Pulmonary artery endothelial cell (primary cell): ENCODE data around the gene TRPM5. TPM values are rescaled to one million over a fixed set of nuclear protein-coding genes. Genes with fewer than 3 reads are reported as not detected.

Source experiments
- DNase-seq: peaks from one replicate; pipeline ENCODE4 v3.0.0-alpha.2; 2011; ENCODE audit warnings: low read depth, low spot score
- total RNA-seq: library from RNA; depleted of rRNA; stranded (reverse); fragments of >200 nt; gene quantifications from 2 replicates; pipeline ENCODE4 v1.2.3, GENCODE V29; 2014

TRPM5 gene
- total RNA-seq, 1 donor from 2014 or later = not detected

DNA sequence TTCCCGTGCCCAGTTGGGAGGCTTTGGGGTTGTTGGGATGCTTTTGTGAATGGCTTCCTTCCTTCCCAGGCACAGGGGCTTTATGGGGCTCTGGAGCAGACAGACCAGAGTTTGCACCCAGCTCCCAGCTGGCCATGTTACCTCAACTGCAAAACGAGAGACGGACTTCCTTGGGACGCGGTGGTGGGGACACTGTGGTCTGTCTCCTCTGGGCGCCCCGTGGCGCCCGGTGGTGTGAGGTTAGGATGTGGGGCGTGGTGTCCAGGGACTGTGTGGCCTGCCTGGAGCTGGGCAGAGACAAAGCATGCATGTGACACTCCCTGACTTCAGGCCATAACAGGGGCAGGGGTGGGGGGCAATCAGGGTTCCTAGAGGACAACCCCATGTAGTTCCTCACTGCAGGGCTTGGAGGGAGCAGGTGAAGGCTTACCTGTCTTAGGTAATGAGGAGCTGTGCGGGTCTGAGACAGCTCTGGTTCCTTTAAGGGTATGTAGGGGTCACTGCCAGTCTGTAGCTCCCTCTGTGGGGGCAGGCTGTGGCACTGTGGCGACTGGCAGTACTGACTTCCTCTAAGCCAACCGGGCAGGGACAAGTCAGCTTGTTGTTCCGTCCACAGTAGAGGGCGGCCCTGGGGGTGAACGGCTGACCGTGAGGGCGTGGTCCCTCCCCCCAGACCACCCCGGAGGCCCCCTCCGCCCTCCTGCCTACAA is 14.9 kb upstream of the TRPM5 start:
- DNase-seq = no peak

- no peak for DNase-seq
Measured at GRCh38 chr11:2458321-2458720, 14.0 kb upstream of the TRPM5 start.

DNA sequence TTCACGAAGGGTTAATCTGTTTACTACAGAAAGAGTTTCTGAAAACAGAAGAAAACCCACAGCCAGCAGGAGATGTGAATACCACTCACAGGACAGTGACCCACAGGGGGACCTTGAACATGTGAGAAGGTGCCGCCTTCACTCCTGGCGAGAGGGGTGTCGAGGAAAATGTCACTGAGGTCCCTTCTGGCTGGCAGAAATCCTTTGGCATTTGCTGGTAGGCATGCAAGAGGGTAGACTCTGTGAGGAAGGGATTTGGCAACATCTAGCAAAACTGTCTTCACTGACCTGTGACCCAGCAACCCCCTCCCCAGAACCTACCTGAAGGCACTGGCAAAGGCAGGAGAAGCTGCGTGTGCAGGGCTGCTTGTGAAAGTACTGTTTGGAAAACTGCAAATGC is 9.1 kb upstream of the TRPM5 start:
- DNase-seq = no peak

GRCh38 chr11:2452321-2453012 is 8.2 kb upstream of the TRPM5 start:
- no peak for DNase-seq

- DNase-seq = no peak
Measured at GRCh38 chr11:2451916-2452315, 7.6 kb upstream of the TRPM5 start.

DNA sequence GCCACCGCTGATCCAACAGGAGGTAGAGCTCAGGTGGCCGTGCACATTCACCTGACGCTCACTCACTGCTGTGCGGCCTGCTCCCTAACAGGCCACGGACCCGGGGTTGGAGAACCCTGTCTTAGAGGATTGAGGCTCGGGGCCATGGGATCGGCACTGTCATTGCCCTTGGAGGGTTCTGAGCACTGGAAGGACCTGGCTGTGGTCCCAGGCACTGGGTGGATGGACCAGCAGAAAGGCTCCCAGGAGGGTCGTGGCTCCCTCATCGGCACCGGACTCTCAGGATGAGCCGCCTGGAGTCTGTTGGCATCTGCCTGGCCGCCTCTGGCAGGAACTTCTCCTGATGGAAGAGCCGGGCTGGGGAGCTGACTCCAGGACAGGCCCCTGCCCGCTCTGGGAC is 7.0 kb upstream of the TRPM5 start:
- DNase-seq = no peak

DNA sequence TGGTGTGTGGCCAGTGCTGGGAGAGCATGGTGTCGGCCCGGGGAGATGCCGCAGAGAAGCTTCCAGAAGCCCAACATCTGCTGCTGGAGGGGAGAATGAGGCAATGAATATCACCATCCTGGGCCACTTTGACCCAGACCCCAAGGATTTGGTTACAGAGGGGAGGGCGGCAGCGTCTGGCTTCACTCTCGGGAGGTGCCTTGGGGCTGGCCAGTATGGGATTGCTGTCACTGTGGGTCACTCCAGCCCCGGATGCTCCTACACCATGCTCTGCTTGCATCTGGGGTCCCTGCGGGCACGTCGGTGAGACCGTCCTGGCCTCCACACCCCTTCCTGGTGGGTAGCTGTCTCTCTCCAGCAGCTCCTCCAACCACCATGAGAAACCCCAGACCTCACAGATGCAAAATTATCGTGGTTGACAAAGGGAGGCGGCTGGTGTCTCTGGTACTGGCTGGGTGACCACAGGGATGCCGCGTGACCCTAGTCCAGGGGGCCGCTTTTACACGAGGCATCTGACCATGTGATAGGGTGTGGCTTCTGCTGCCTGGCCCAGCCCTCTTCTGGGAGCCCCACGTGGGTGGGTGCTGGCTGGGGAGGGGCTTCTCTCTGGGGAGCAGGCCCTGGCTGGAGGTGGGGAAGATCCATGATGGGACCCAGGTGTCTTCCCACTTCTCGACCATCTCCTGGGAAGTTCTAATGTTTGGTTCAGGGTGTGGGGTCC is 6.2 kb upstream of the TRPM5 start:
- DNase-seq = no peak

- no peak for DNase-seq
Measured at GRCh38 chr11:2449548-2450320, 5.4 kb upstream of the TRPM5 start.

DNA sequence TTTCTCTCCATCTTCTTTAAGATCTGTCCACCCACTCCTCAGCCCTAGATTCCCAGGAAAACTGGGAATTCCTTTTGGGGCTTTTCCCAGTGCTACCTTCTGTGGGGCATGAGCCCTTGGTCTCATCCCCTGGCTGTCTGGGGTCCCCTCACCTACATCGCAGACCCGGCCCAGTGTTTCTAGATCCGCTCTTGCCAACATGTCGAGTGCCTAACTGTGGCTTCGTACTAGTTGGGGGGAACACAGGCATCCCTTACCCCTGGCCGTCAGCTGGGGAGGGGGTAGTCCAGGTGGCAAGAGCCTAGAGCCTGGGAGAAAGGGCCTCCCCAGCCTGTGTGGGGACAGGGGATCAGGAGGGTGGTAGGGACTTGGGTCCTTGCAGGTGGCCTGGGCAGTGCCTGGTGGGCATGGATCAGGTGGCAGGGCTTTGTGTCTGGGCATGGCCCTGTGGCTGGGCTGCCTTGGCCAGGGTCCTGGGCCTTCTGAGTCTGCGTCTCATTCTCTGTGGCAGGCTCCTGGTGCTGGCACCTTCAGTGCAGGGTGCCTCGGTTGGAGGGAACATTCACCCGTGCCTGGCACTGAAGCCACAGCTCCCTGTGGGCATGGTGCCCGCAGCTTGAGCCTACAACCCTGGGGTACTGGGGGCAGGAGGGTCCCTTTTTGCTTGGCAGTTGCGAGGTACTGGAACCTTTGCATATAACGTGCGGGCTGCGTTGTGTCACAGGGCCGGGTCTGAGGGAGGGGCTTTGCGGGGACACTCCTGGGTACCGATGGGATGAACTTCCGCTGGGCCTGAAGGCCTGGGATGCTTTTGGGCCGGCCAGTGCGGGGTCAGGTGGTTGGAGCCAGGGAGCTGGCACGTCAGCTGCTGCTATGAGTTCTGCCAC is 4.6 kb upstream of the TRPM5 start:
- no peak for DNase-seq

- no peak for DNase-seq
Measured at GRCh38 chr11:2447951-2448650, 3.8 kb upstream of the TRPM5 start.

DNA sequence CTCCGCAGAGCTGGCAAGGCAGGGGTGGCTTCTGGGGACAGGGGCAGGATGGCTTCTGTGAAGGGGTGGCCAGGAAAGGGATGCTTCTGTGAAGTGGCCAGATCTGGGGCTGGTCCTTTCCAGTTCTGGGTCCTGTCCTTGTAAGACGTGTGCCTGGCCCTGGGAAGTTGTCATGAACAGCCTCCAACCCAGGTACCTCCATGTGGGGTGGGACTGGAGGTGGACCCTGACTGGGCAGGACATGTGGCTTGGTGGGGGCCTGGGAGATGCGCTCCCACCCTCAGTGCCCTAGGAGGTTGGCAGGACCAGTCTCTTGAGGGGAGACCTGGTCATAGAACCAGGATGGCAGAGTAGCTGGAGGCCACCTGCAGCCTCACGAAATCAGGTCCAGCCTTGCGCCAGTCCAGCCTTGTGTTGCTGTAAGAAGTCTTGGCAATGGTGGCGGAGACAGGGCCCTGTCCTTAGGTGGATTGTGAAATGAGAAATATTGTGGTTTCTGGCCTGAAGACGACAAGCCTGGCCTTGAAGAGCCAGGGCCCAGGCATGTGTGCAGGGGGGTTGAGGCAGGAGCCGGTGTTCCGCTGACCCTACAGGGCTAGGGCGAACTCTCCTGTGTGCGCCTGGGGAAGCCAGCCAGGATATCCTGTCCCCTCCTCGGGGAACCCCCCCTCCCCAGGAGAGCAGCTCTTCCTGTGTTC is 3.1 kb upstream of the TRPM5 start:
- no peak for DNase-seq

DNA sequence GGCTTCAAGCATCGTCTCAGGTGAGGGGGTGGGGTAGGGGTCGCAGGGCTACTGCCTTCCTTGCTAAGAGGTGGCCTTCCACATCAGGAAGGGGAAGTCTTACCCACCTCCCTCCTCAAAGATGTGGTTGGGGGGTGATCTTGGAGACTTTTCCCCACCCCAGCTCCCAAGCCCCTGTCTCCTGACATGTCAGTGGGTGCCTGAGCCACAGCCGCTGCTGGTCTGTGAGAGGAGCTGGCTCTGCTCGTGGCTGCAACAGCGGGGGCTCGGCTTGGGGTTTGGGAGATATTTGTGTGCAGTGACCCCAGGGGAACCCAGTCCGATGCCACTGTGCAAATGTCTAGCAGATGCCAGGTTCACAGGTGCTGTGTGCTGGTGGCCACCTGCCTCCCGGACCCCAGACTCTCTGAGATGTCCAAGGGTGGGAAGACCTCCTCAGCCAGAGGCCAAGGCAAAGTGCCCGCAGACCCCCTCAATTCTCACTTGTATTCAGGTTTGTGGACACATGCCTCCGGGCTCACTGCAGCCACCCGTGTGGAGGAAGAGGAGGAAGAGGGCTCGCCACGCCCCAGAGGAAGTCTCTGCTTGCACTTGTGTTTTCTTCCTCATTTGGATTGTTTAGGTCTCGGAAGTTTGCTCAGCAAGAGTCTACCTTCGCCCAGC is 2.4 kb upstream of the TRPM5 start:
- DNase-seq = no peak

DNA sequence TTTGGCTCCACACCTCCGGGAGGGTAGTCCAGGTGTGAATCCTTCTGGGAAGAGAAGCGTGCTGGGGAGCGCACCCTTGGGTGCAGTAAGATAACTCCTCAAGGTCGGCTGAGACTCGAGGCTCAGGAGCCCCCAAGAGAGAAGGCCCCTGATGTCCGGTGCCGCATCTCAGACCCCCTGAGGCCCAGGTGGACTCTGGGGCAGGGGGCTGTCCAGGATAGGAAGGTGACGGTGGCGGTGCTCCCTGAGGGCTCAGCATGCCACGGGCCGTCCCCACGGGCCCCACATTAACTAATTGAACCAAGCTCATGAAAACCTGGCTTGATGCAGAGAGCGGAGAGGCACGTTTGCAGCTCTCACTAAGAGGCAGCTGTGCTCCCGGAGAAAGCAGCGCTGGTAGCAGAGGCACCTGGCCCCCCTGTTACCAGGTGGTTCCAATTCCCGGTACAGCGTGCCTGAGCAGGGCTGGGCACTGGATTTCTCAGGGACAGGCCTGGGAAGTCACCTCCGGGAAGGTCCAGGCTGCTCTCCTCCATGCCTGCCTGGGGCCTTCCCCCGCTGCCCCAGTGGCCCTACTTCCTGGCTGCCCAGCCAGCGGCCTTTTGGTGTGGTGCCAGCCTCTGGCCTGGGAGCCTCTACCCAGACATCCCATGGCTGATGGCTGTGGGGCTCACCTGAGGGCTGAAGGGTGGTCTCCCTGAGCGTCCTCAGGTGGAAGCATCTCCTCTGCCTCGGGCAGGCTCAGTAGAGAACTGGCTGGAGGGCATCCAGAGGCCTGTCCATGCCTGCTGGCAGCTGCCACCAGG is 1.6 kb upstream of the TRPM5 start:
- DNase-seq = no peak

GRCh38 chr11:2444821-2445745 is 769 bp upstream of the TRPM5 start, which contains the start of gene KCNQ1:
TSS of gene KCNQ1 (plus strand) at chr11:2445008. CDS start at chr11:2445099, 91 bp downstream.
- DNase-seq = no peak

- DNase-seq = no peak
Measured at GRCh38 chr11:2443406-2443805, 908 bp downstream of the TRPM5 start.

GRCh38 chr11:2442589-2442988 is 1.7 kb downstream of the TRPM5 start:
- no peak for DNase-seq

DNA sequence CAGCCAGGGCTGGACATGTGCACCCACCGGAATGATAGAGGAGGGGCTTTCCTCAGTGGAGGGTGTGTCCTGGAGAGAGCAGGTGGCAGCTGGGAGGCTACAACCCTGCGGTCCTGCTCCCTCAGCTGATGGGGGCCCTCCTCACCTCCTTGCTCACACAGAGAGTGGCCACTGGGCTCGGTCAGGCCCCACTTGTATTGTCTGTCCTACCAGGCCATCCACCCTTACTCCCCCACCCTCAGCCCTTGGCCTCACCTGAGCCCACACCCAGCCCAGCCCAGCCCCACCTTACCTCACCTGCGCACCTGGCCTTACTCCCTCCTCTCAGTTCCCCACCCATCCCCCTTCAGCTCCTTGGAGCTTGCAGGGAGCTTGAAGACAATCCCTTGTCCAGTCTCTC is 3.1 kb downstream of the TRPM5 start:
- no peak for DNase-seq
